Esophagus muscularis mucosa (tissue), 4 donors: ENCODE data around the gene GINS2.

Experiments
- EP300 ChIP-seq: sonication (generic); formaldehyde crosslinking; IDR thresholded peaks from one replicate; pipeline ENCODE4 v1.6.1; 2017; ENCODE audit warnings: antibody characterized with exemption
- POLR2A ChIP-seq: fragments of 450-650 bp; IDR thresholded peaks from one replicate; pipeline ENCODE4 v1.6.1; 2017; ENCODE audit warnings: antibody characterized with exemption, moderate library complexity, mild to moderate bottlenecking, low read depth
- POLR2AphosphoS5 ChIP-seq, 2 donors: sonication (generic); formaldehyde crosslinking; IDR thresholded peaks; one replicate each; pipeline ENCODE4 v1.6.1; 2017; ENCODE audit warnings: antibody characterized with exemption in 2 of 2
- TF ChIP-seq, protein P1 (sequence below), 3 experiments: fragments of 200-600 bp in 2 of 3; fragments of 450-650 bp in 1 of 3; sonication (generic) in 2 of 3; IDR thresholded peaks; one replicate each; pipeline ENCODE4 v1.5.1; 2017 to 2019; ENCODE audit warnings: antibody characterized with exemption in 3 of 3, mild to moderate bottlenecking in 2 of 3, moderate library complexity in 1 of 3

DNA sequence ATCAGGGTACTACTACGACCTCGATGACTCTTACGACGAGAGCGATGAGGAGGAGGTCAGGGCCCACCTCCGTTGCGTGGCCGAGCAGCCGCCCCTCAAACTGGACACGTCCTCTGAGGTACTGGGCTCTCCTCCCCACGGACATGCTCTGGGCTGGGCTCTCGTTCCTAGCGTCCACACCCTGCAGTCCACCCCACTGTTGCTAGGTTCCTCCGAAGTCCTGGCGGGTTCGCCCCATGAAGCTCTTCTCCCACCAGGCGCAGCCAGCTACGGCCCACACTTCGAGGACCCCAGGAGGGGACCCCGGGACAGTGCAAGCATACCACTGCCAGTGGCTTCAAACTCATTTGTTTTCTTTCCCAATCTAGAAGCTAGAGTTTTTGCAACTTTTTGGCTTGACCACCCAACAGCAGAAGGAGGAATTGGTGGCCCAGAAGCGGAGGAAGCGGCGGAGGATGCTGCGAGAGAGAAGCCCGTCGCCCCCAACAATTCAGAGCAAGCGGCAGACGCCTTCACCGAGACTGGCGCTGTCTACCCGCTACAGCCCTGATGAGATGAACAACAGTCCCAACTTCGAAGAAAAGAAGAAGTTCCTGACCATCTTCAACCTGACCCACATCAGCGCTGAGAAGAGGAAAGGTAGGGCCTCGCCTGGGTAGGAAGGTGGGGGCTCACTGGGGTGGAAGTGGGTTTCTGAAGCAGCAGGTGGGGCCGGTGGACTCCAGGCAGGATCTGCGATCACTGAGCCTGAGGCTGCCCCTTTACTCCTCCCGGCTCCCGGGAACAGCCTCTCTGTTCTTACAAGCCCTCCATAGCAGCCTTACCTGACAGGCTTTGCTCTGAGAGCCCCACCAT is 25.6 kb downstream of the GINS2 start:
- no peak for TF ChIP-seq POLR2A
- TF ChIP-seq, protein P1, sequence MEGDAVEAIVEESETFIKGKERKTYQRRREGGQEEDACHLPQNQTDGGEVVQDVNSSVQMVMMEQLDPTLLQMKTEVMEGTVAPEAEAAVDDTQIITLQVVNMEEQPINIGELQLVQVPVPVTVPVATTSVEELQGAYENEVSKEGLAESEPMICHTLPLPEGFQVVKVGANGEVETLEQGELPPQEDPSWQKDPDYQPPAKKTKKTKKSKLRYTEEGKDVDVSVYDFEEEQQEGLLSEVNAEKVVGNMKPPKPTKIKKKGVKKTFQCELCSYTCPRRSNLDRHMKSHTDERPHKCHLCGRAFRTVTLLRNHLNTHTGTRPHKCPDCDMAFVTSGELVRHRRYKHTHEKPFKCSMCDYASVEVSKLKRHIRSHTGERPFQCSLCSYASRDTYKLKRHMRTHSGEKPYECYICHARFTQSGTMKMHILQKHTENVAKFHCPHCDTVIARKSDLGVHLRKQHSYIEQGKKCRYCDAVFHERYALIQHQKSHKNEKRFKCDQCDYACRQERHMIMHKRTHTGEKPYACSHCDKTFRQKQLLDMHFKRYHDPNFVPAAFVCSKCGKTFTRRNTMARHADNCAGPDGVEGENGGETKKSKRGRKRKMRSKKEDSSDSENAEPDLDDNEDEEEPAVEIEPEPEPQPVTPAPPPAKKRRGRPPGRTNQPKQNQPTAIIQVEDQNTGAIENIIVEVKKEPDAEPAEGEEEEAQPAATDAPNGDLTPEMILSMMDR (IDR thresholded peaks at IDR 0.05) = no peak
- TF ChIP-seq EP300 = no peak
- TF ChIP-seq POLR2AphosphoS5 (IDR thresholded peaks at IDR 0.05) = no peak
